HG02798 (cell line): ENCODE results near the gene STK32C.
"Not testable (repeated sequence)": the region's sequence is repeated elsewhere in the genome, so short reads cannot be mapped to it uniquely, and the experiment has no call there.

ENCODE experiments used
- ATAC-seq: cut with Tn5 transposase; IDR thresholded peaks from one replicate; pipeline ENCODE4 v1.9.1; 2021; ENCODE audit warnings: mild to moderate bottlenecking; ENCODE audit not compliant: unreplicated experiment, poor library complexity

The STK32C gene

GRCh38 chr10:132303361-132304115 is 4.2 kb downstream of the STK32C start:
- no peak for ATAC-seq

- no peak for ATAC-seq
Measured at GRCh38 chr10:132302421-132303310, 5.1 kb downstream of the STK32C start.

GRCh38 chr10:132301371-132302330 is 6.1 kb downstream of the STK32C start:
- no peak for ATAC-seq

GRCh38 chr10:132300582-132300981 is 7.2 kb downstream of the STK32C start:
- no peak for ATAC-seq

GRCh38 chr10:132299371-132300336 is 8.1 kb downstream of the STK32C start:
- ATAC-seq, result no peak

- ATAC-seq, result no peak
Measured at GRCh38 chr10:132298038-132298881, 9.5 kb downstream of the STK32C start.

GRCh38 chr10:132297526-132297925 is 10.2 kb downstream of the STK32C start:
- ATAC-seq, result no peak

GRCh38 chr10:132296666-132297443 is 10.9 kb downstream of the STK32C start:
- ATAC-seq, result no peak

GRCh38 chr10:132295481-132295880 is 12.3 kb downstream of the STK32C start:
- not testable (repeated sequence) for ATAC-seq

- ATAC-seq, result no peak
Measured at GRCh38 chr10:132294561-132295318, 13.0 kb downstream of the STK32C start.

GRCh38 chr10:132293813-132294520 is 13.8 kb downstream of the STK32C start:
- no peak for ATAC-seq

- ATAC-seq, result no peak
Measured at GRCh38 chr10:132293201-132293812, 14.4 kb downstream of the STK32C start.

- no peak for ATAC-seq
Measured at GRCh38 chr10:132292287-132293200, 15.2 kb downstream of the STK32C start.

- no peak for ATAC-seq
Measured at GRCh38 chr10:132291826-132292225, 15.9 kb downstream of the STK32C start.

- no peak for ATAC-seq
Measured at GRCh38 chr10:132290631-132291030, 17.1 kb downstream of the STK32C start.
